Endothelial cell of umbilical vein (primary cell): Measurements from ENCODE around the gene BTBD2. TPM values are rescaled to one million over a fixed set of nuclear protein-coding genes. Genes with fewer than 3 reads are reported as not detected.

Experiments
- BruUV-seq: library from RNA; stranded (reverse); fragments of 400-500 nt; replicated peaks from 2 replicates; lab custom pipeline; 2021; lab: Mats Ljungman, UMichigan
- CTCF ChIA-PET: fragments of 300-600, 350-600 bp; sonication (Branson Sonifier 250); formaldehyde crosslinking; loops from one replicate; lab custom pipeline; 2021; ENCODE audit warnings: antibody characterized with exemption, inconsistent platforms; lab: Charles Lee
- POLR2A ChIA-PET: fragments of 300-600, 350-600 bp; sonication (Branson Sonifier 250); formaldehyde crosslinking; loops from one replicate; lab custom pipeline; 2021; ENCODE audit warnings: antibody characterized with exemption, inconsistent platforms; lab: Charles Lee
- DNase-seq: peaks from one replicate; pipeline ENCODE4 v3.0.0-alpha.2; 2011; ENCODE audit warnings: low read depth, low spot score
- FAIRE-seq: peaks from 2 replicates; lab custom pipeline; 2011; peaks lifted over from hg19 to GRCh38; lab: Jason Lieb, UNC
- H2AFZ ChIP-seq: 2 replicates; pipeline ENCODE4 v1.6.0; 2012; ENCODE audit warnings: low read depth, low read length, control low read depth, inconsistent platforms
- H3K27ac ChIP-seq: 2 replicates; pipeline ENCODE4 v1.5.1; 2011; ENCODE audit warnings: low read depth, mild to moderate bottlenecking, control low read depth, low read length, moderate library complexity; ENCODE audit not compliant: insufficient read depth
- H3K27me3 ChIP-seq, 2 experiments: 2 replicates each; pipeline versions ENCODE4 v1.6.0 to v1.6.1; 2011; ENCODE audit warnings: low read length in 2 of 2, mixed read lengths in 1 of 2; ENCODE audit not compliant: control insufficient read depth in 2 of 2, insufficient read depth in 2 of 2
- H3K36me3 ChIP-seq, 2 experiments: 2 replicates in 1 of 2; 3 replicates in 1 of 2; pipeline ENCODE4 v1.5.1; 2011; ENCODE audit warnings: low read length in 2 of 2, mild to moderate bottlenecking in 1 of 2, moderate library complexity in 1 of 2; ENCODE audit not compliant: control insufficient read depth in 2 of 2, insufficient read depth in 2 of 2; ENCODE audit errors: extremely low read depth in 1 of 2
- H3K4me1 ChIP-seq: 3 replicates; pipeline ENCODE4 v1.5.1; 2011; ENCODE audit warnings: mild to moderate bottlenecking, low read length; ENCODE audit not compliant: control insufficient read depth, insufficient read depth; ENCODE audit errors: extremely low read depth
- H3K4me2 ChIP-seq: 2 replicates; pipeline ENCODE4 v1.6.1; 2011; ENCODE audit warnings: low read length, control low read depth, mixed read lengths; ENCODE audit not compliant: insufficient read depth
- H3K4me3 ChIP-seq, 3 experiments: fragments of 200-600 bp in 1 of 3; sonication (generic), shearing (Covaris generic) in 1 of 3; replicated peaks in 1 of 3; 2 replicates each; pipeline ENCODE4 v1.5.1; 2011 to 2016; ENCODE audit warnings: control low read depth in 3 of 3, low read length in 3 of 3, mild to moderate bottlenecking in 2 of 3, inconsistent platforms in 1 of 3, low read depth in 1 of 3, moderate library complexity in 1 of 3; ENCODE audit not compliant: insufficient read depth in 1 of 3
- H3K79me2 ChIP-seq: 2 replicates; pipeline ENCODE4 v1.6.0; 2012; ENCODE audit warnings: low read length, inconsistent platforms; ENCODE audit not compliant: control insufficient read depth, insufficient read depth
- H3K9ac ChIP-seq: replicated peaks from 2 replicates; pipeline ENCODE3; 2011; ENCODE audit warnings: low read length, control low read depth; ENCODE audit not compliant: insufficient read depth; ENCODE audit errors: extremely low read depth
- H3K9me1 ChIP-seq: replicated peaks from 3 replicates; pipeline ENCODE4 v1.6.0; 2011; ENCODE audit warnings: mild to moderate bottlenecking, low read length; ENCODE audit not compliant: control insufficient read depth, insufficient read depth; ENCODE audit errors: extremely low read depth
- H3K9me3 ChIP-seq: replicated peaks from 2 replicates; pipeline ENCODE4 v1.5.1; 2012; ENCODE audit warnings: low read length, inconsistent platforms; ENCODE audit not compliant: control insufficient read depth, insufficient read depth
- H4K20me1 ChIP-seq: replicated peaks from 2 replicates; pipeline ENCODE3; 2011; ENCODE audit warnings: mild to moderate bottlenecking, low read length; ENCODE audit not compliant: control insufficient read depth, insufficient read depth; ENCODE audit errors: extremely low read depth
- CTCF ChIP-seq, 2 donors: IDR thresholded peaks; 1 replicate in 1 of 2; 2 replicates in 1 of 2; pipeline ENCODE4 v1.5.1; 2011; ENCODE audit warnings: low read length in 2 of 2, mild to moderate bottlenecking in 2 of 2, moderate library complexity in 2 of 2, control low read depth in 1 of 2, inconsistent platforms in 1 of 2, low read depth in 1 of 2; ENCODE audit not compliant: insufficient read depth in 1 of 2; ENCODE audit errors: extremely low read depth in 1 of 2
- EZH2 ChIP-seq: IDR thresholded peaks from 2 replicates; pipeline ENCODE4 v1.6.1; 2012; ENCODE audit warnings: borderline replicate concordance, low read depth, mild to moderate bottlenecking, moderate library complexity, low read length, inconsistent platforms; ENCODE audit not compliant: severe bottlenecking
- GATA2 ChIP-seq: IDR thresholded peaks from 2 replicates; pipeline ENCODE4 v1.7.0; 2011; ENCODE audit warnings: low read depth, mild to moderate bottlenecking, moderate library complexity, mixed read lengths, low read length; ENCODE audit not compliant: insufficient read length, insufficient read depth
- JUN ChIP-seq: IDR thresholded peaks from 2 replicates; pipeline ENCODE4 v1.6.1; 2011; ENCODE audit warnings: borderline replicate concordance, low read depth; ENCODE audit not compliant: insufficient read length, insufficient read depth
- MYC ChIP-seq: IDR thresholded peaks from one replicate; pipeline ENCODE4 v1.6.1; 2011; ENCODE audit warnings: mild to moderate bottlenecking, low read depth, low read length
- dilution Hi-C: fragments of 300-500 bp; cut with MboI; formaldehyde crosslinking; loops from one replicate; pipeline ENCODE4 v1.15.0; 2019; ENCODE audit warnings: low sequenced_read_pairs; ENCODE audit not compliant: extremely low pct_ligation_motif_present
- intact Hi-C: fragments of 100-400 bp; cut with micrococcal nuclease; formaldehyde crosslinking; loops from one replicate; pipeline ENCODE4 v1.10.0; 2022
- polyA plus RNA-seq, 4 experiments: library from polyadenylated mRNA; depleted of rRNA in 3 of 4; stranded (reverse) in 3 of 4; unstranded in 1 of 4; fragments of >200 nt; gene quantifications; 2 replicates each; pipeline versions ENCODE4 v1.2.1 to v1.2.3, GENCODE V29; 2011 to 2012; ENCODE audit warnings: missing spikeins in 1 of 4
- total RNA-seq: library from RNA; stranded (reverse); gene quantifications from 2 replicates; pipeline ENCODE4 v1.2.3, GENCODE V29; 2021
- TF ChIP-seq, protein P1 (sequence below): IDR thresholded peaks from 2 replicates; pipeline ENCODE4 v1.6.1; 2011; ENCODE audit not compliant: insufficient read depth, insufficient read length

BTBD2 gene
- total and polyA plus RNA-seq, 2 donors (not counting 3 experiments of a cell fraction or from before 2014, with no cell fraction given): 59.2 to 78.2 TPM

- intact Hi-C loops (no loop called here), dilution Hi-C loops (no loop called here)
- no peak overlapping the region for H2AFZ ChIP-seq
- TF ChIP-seq CTCF (IDR thresholded peaks at IDR 0.05; ENCODE audit: extremely low read depth in 1 of 2, insufficient read depth in 1 of 2, low read depth in 1 of 2, low read length in 2 of 2): no peak
- TF ChIP-seq MYC: no peak
- TF ChIP-seq, protein P1, sequence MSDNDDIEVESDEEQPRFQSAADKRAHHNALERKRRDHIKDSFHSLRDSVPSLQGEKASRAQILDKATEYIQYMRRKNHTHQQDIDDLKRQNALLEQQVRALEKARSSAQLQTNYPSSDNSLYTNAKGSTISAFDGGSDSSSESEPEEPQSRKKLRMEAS: no peak
- TF ChIP-seq EZH2: no peak
- no peak for TF ChIP-seq GATA2
- TF ChIP-seq JUN: no peak
- no peaks in the 10 kb centered on the region for H3K36me3 ChIP-seq
- no peaks in the 10 kb centered on the region for H3K79me2 ChIP-seq
- no TSS peak for BruUV-seq
- H3K9ac ChIP-seq: no peak overlapping the region
- POLR2A ChIA-PET: no interaction called here
- no peaks in the 10 kb centered on the region for H3K4me1 ChIP-seq
- H3K9me1 ChIP-seq: no peaks in the 10 kb centered on the region
- CTCF ChIA-PET: interaction anchor here (0.6 to 2.0 kb wide), 3 partner anchors 44 to 48 kb away, joined by 4 to 5 read pairs (median 4); no protein-coding TSS in a partner anchor
- H4K20me1 ChIP-seq: no peaks in the 10 kb centered on the region
- H3K27me3 ChIP-seq: no peaks in the 10 kb centered on the region
- no peak overlapping the region for H3K27ac ChIP-seq
- no peaks in the 10 kb centered on the region for H3K9me3 ChIP-seq
- no peak for FAIRE-seq
- H3K4me2 ChIP-seq: no peak overlapping the region
- DNase-seq: no peak
- no peak overlapping the region for H3K4me3 ChIP-seq
Measured at GRCh38 chr19:2022289-2022688, 6.8 kb upstream of the BTBD2 start.
